H1 (cell line): ENCODE data around the gene ARHGAP15. TPM values are rescaled to one million over a fixed set of nuclear protein-coding genes. Genes with fewer than 3 reads are reported as not detected.

ENCODE experiments used
- NANOG ChIP-seq: IDR thresholded peaks from 2 replicates; pipeline ENCODE4 v1.6.1; 2011; ENCODE audit warnings: low read length, low read depth, mild to moderate bottlenecking, inconsistent platforms; ENCODE audit not compliant: insufficient read depth, poor library complexity, severe bottlenecking
- POLR2A ChIP-seq, 2 experiments: IDR thresholded peaks; 1 replicate in 1 of 2; 2 replicates in 1 of 2; pipeline ENCODE4 v1.6.1; 2011; ENCODE audit warnings: low read depth in 2 of 2, low read length in 2 of 2, mild to moderate bottlenecking in 2 of 2; ENCODE audit errors: control extremely low read depth in 1 of 2
- SAP30 ChIP-seq: fragments of 300-600 bp; sonication (generic); IDR thresholded peaks from 2 replicates; pipeline ENCODE4 v1.7.1; 2012; ENCODE audit warnings: low read length, moderate library complexity, mild to moderate bottlenecking, inconsistent platforms; ENCODE audit not compliant: insufficient read depth, insufficient replicate concordance
- SIX5 ChIP-seq: IDR thresholded peaks from 2 replicates; pipeline ENCODE4 v1.6.1; 2011; ENCODE audit warnings: mild to moderate bottlenecking, low read depth, low read length
- SP4 ChIP-seq: IDR thresholded peaks from 2 replicates; pipeline ENCODE4 v1.6.1; 2012; ENCODE audit warnings: low read length, inconsistent platforms
- TAF7 ChIP-seq: optimal IDR thresholded peaks from 2 replicates; pipeline ENCODE3; 2011; ENCODE audit warnings: low read depth, mild to moderate bottlenecking, inconsistent platforms, low read length, moderate library complexity, borderline replicate concordance
- TBP ChIP-seq: IDR thresholded peaks from 2 replicates; pipeline ENCODE4 v1.6.1; 2011; ENCODE audit warnings: low read depth, low read length, improper control_type of control experiment
- polyA plus RNA-seq, 7 experiments: library from polyadenylated mRNA; depleted of rRNA in 3 of 7; stranded (reverse) in 5 of 7; unstranded in 2 of 7; fragments of >200 nt in 5 of 7; fragments of 200-250 nt in 2 of 7; gene quantifications; 1 replicate in 5 of 7; 2 replicates in 1 of 7; 4 replicates in 1 of 7; pipeline versions ENCODE4 v1.2.1 to v1.2.3, GENCODE V29; 2011 to 2013; ENCODE audit warnings: missing spikeins in 2 of 7, mixed read lengths in 2 of 7
- total RNA-seq: library from RNA; stranded (reverse); fragmentation: NEBNext Ultra II Directional; extraction: Animal tissue kit (Norgen Biotek cat#: 25700); gene quantifications from 2 replicates; pipeline ENCODE4 v1.2.1, GENCODE V29; 2021

The ARHGAP15 gene
- total and polyA plus RNA-seq, 2 of the 8 experiments (the other 6 are each of a cell fraction or from before 2014, with no cell fraction given): not detected

GRCh38 chr2:143152637-143153036, 23.4 kb downstream of the ARHGAP15 start (continued):
- TF ChIP-seq SAP30 (no peak), POLR2A (IDR thresholded peaks at IDR 0.05; ENCODE audit: control extremely low read depth in 1 of 2, low read depth in 2 of 2, low read length in 2 of 2) (no peak), SIX5 (no peak), SP4 (no peak), TBP (no peak), TAF7 (no peak), NANOG (no peak)
